ENCODE data around the gene REST.
"Not testable (repeated sequence)": the region's sequence is repeated elsewhere in the genome, so short reads cannot be mapped to it uniquely, and the experiment has no call there.

REST gene

DNA sequence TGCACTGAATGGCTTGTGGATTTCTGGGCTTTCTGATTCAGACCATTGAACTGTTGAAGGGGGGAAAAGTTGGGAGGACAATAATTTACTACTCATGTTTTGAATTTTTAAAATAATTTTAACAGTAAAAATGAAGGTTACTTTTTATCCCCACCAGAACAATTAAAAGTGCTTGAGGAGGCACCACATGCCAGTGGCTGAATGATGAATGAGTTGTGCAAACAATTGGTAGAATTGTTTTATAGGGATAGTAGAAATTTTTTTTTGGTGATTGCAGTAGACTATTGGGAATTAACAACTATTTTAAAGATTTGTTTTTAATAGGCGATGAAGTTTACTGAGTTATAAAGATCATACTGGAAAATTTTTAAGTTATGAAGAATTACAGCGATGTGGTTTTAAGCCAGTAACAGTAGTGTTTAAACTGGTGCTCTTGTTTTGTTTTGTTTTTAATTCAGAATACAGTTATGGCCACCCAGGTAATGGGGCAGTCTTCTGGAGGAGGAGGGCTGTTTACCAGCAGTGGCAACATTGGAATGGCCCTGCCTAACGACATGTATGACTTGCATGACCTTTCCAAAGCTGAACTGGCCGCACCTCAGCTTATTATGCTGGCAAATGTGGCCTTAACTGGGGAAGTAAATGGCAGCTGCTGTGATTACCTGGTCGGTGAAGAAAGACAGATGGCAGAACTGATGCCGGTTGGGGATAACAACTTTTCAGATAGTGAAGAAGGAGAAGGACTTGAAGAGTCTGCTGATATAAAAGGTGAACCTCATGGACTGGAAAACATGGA, 2.7 kb downstream of the REST start:
- no peak for DNase-seq

GRCh38 chr4:56914336-56914735, 6.6 kb downstream of the REST start:
- no peak for DNase-seq

DNA sequence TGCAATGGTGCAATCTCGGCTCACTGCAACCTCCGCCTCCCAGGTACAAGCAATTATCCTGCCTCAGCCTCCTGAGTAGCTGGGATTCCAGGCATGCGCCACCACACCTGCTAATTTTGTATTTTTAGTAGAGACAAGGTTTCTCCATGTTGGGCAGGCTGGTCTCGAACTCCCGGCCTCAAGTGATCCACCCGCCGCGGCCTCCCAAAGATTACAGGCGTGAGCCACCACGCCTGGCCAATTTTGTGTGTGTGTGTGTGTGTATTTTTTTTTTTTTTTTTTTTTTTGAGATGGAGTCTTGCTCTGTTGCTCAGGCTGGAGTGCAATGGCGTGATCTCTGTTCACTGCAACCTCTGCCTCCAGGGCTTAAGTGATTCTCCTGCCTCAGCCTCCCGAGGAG, 7.3 kb downstream of the REST start:
- not testable (repeated sequence) for DNase-seq

DNA sequence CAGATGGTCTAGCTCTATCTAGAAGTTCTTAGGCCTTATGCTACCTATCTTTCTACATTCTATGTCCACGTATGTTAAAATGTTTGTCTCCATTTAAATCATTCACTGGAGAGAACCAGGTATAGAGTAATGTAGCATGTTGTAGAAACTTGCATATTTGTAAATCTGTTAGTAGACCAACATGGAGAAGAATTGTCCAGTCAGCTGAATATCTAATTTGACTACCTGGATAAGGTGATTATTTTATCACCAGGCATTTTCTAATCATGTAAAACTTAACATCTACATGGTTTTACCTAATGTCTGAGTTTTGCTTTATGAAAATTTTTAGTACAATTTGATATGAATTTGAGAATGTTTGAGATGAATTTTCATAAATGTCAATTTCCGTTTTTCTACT, 19.5 kb downstream of the REST start:
- DNase-seq, result no peak

- DNase-seq, result no peak
Observed at GRCh38 chr4:56930638-56931037, 22.9 kb downstream of the REST start.

GRCh38 chr4:56931924-56932323, 24.2 kb downstream of the REST start:
- no peak for DNase-seq

DNA sequence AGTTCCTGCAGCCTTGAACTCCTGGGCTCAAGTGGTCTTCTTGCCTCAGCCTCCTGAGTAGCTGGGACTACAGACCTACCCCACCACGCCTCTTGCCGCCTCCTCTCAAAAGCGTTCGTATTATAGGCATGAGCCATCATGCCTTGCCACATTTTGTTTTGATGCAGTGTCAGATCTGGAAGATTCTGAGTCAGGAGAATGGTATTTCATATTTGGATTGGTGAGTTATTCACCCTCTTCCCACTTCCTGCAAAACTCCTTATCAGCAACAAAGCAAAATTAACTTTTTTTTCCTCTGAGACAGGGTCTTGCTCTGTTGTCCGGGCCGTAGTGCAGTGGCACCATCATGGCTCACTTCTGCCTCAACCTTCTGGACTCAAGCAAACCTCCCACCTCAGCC, 29.6 kb downstream of the REST start:
- DNase-seq, result no peak

GRCh38 chr4:56939826-56940225, 32.1 kb downstream of the REST start:
- DNase-seq, result not testable (repeated sequence)

- no peak for DNase-seq
Observed at GRCh38 chr4:56940403-56940802, 32.7 kb downstream of the REST start.

DNA sequence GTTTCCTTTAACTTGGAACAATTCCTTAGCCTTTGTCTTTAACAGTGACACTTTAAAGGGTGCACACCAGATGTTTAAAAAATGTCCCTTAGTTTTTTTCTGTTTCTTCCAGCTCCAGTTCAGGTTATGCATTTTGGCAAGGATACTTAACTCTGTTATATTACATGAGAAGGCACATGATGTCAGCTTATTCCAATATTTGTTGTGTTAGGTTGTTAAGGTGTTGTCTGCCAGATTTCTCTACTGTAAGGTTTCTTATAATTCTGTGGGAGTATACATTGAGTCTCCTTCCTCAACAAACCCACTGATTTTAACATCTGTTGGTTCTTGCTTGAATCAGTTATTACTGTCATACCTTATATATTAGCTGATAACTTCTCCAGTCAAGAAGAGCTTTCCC, 33.3 kb downstream of the REST start:
- no peak for DNase-seq

DNA sequence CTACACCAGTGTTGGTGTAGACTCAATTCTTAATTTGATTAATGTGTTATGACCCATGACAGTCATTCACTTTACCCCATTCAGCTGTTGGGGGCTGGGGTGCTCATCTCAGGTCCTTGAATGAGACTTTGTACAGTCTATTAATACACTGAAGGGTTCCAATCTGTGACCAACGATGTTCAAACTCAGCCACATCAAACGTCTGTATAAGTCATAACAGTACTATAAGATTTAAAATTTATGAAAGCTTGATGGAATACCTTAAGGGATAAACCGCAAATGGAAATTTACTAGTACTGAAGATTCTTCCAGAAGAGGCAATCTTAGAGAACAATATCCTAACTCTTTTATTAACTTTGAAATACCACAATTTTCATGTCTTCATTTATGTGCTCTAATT, 33.7 kb downstream of the REST start:
- no peak for DNase-seq

- no peak for DNase-seq
Observed at GRCh38 chr4:56953680-56954520, 46.2 kb downstream of the REST start.

DNA sequence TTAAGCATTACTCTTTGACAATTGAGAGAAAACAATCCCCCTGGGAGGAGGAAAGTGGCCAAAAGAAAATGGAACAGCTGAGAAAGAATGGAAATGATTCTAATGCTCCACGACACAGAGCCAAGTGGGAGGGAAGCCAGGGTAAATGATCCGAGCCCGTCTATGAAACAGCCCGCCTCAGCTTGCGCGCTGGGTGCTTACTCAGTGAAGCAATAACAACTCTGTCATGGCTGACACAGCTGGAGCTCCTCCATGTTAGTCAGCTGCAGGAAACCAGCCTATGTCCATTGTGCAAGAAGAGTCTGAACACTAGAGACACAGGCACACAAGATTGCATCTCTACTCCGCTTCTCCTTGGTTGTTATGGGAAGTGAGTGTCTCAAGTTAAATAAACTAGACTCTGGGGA, 50.4 kb downstream of the REST start:
- no peak for DNase-seq

- no peak for DNase-seq
Observed at GRCh38 chr4:56959100-56959499, 51.4 kb downstream of the REST start.

DNA sequence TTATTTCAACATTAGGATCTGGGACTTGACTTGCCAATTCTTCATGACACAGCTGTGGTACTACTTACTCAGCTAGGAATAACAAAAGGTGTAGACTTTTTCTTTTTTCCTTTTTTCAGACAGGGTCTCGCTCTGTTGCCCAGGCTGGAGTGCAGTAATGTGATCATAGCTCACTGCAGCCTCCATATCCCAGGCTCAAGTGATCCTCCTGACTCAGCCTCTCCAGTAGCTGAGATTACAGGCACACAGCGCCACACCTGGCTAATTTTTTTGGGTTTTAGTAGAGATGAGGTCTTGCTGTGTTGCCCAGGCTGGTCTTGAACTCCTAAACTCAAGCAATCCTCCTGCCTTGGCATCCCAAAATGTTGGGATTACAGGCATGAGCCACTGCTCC, 53.4 kb downstream of the REST start:
- no peak for DNase-seq

DNA sequence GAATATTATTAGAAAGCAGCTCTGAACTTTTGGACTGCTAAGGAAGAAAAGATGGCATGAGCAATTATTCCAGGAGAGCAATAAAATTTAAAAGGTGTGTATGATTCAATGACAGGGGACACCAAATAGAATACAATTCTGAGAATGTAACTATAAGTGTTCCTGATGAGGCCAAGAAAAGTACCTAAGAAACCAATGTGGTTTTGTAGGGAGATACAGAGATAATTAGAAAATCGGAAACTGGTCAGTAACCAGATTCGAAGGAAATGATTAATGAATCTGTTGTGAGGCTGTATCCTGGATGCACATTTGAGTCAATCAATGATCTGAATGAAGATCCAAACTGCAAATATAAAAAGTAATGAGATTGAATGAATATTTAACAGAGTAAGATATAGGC, 63.7 kb downstream of the REST start:
- no peak for DNase-seq

- no peak for DNase-seq
Observed at GRCh38 chr4:56972389-56972788, 64.7 kb downstream of the REST start.

GRCh38 chr4:56972809-56973208, 65.1 kb downstream of the REST start:
- DNase-seq, result no peak

GRCh38 chr4:56973336-56973735, 65.6 kb downstream of the REST start:
- no peak for DNase-seq

DNA sequence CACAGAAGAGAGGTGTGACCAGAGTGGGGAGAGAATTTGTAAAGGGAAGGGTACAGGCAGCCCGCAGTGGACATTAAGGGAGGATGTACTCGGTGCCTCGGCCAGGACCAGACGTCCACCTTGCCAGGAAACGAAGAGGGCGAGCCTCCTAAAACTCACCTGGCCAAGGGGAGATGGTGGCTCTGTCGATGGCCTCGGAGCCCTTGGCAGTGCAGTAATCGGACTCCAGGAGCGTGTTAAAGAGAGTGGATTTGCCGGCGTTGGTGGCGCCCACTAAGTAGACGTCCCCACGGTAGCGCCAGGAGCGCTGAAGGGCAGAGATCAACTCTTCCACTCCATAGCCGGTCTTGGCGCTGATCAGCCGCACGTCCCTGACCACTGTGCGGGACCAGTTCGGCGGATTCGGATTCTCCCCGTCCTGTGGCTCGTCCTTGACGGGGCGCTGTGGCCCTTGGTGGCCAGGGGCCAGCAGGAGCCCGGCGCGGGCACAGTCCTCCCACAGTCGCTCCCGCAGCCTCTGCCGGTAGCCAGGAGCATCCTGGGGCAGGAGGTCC, 68.7 kb downstream of the REST start:
- no peak for DNase-seq

GRCh38 chr4:56976837-56977320, 69.2 kb downstream of the REST start:
- DNase-seq, result peak; percentile 15

DNA sequence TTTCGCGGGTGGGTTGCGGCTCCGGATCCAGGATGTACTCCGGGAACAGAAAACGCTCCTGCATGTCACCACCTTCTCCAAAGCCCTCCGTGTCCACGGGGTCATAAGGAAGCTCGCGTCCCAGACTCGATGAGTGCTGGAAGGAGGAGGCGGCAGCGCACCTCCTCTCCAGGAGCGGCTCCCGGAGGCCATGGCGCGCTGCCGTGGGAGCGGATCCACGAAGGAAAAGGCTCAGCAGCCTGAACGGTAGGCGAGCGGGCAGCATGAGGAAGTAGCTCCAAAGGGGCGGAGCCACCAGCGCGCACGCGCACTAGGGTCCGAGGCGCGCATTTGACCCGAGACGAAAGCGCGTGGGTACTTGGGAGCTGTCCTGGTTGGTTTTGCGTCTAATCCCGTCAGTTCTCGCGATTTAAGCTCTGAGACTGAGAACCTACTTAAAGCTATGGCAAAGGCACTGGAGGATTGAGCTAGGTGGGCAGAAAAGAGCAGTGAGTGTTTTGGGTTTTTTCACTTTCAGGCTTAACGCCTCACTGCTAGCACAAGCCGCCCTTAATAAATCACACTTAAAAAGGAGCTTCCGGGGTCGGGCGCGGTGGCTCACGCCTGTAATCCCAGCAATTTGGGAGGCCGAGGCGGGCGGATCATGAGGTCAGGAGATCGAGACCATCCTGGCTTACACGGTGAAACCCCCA, 69.8 kb downstream of the REST start, which contains the start of gene NOA1:
Gene NOA1, minus strand, starts transcription at position 286 of the 692 bp plus-strand sequence. Its CDS starts 21 bp downstream, at position 265.
- DNase-seq, result peak; percentile 86

GRCh38 chr4:56978750-56979303, 71.1 kb downstream of the REST start, which contains the start of gene POLR2B:
Gene POLR2B, plus strand, starts transcription at chr4:56978896. Its CDS starts 90 bp downstream, at chr4:56978986.
- DNase-seq, result peak; percentile 90
